ENCODE results near the gene CCDC68.

The CCDC68 gene

GRCh38 chr18:54875063-54875462 is 84.2 kb downstream of the CCDC68 start:
- TF ChIP-seq CTCF (IDR thresholded peaks at IDR 0.05; ENCODE audit: control insufficient read depth, extremely low read depth, insufficient read depth), result no peak
- DNase-seq (ENCODE audit: low read depth), result no peak
- H3K4me3 ChIP-seq (ENCODE audit: low read depth, low read length), result no peak overlapping the region

- DNase-seq (ENCODE audit: low read depth), result no peak
- TF ChIP-seq CTCF (IDR thresholded peaks at IDR 0.05; ENCODE audit: control insufficient read depth, extremely low read depth, insufficient read depth), result no peak
- no peak overlapping the region for H3K4me3 ChIP-seq (ENCODE audit: low read depth, low read length)
These were observed 85.4 kb downstream of the CCDC68 start for GRCh38 chr18:54873884-54874255.

GRCh38 chr18:54872681-54873080 is 86.6 kb downstream of the CCDC68 start:
- no peak for DNase-seq (ENCODE audit: low read depth)
- TF ChIP-seq CTCF (IDR thresholded peaks at IDR 0.05; ENCODE audit: control insufficient read depth, extremely low read depth, insufficient read depth), result no peak
- H3K4me3 ChIP-seq (ENCODE audit: low read depth, low read length), result no peak overlapping the region

- no peak for DNase-seq (ENCODE audit: low read depth)
- no peak overlapping the region for H3K4me3 ChIP-seq (ENCODE audit: low read depth, low read length)
- no peak for TF ChIP-seq CTCF (IDR thresholded peaks at IDR 0.05; ENCODE audit: control insufficient read depth, extremely low read depth, insufficient read depth)
These were observed 88.0 kb downstream of the CCDC68 start for GRCh38 chr18:54871231-54871630.

- TF ChIP-seq CTCF (IDR thresholded peaks at IDR 0.05; ENCODE audit: control insufficient read depth, extremely low read depth, insufficient read depth), result no peak
- no peak for DNase-seq (ENCODE audit: low read depth)
- H3K4me3 ChIP-seq (ENCODE audit: low read depth, low read length), result no peak overlapping the region
These were observed 92.1 kb downstream of the CCDC68 start for GRCh38 chr18:54867131-54867530.

GRCh38 chr18:54860941-54861340 is 98.3 kb downstream of the CCDC68 start:
- no peak for DNase-seq (ENCODE audit: low read depth)
- TF ChIP-seq CTCF (IDR thresholded peaks at IDR 0.05; ENCODE audit: control insufficient read depth, extremely low read depth, insufficient read depth), result no peak
- no peak overlapping the region for H3K4me3 ChIP-seq (ENCODE audit: low read depth, low read length)

GRCh38 chr18:54859667-54860421 is 99.4 kb downstream of the CCDC68 start:
- no peak overlapping the region for H3K4me3 ChIP-seq (ENCODE audit: low read depth, low read length)
- DNase-seq (ENCODE audit: low read depth), result no peak
- TF ChIP-seq CTCF (IDR thresholded peaks at IDR 0.05; ENCODE audit: control insufficient read depth, extremely low read depth, insufficient read depth), result no peak

Data from LNCaP clone FGC (cell line).